GM19193 (cell line): Measurements from ENCODE around the gene PRR22.
A peak's percentile ranks its signal among the peaks of the same experiment; 100 is the strongest.

Experiments
- POLR2A ChIP-seq: IDR thresholded peaks from 4 replicates; pipeline ENCODE4 v1.6.1; 2011; ENCODE audit not compliant: insufficient read depth, insufficient read length; ENCODE audit errors: extremely low read depth

The PRR22 gene

GRCh38 chr19:5788422-5788821 lies 3.9 kb upstream of the PRR22 start:
- no peak for TF ChIP-seq POLR2A

- no peak for TF ChIP-seq POLR2A
Measured at GRCh38 chr19:5787409-5788182, 3.0 kb upstream of the PRR22 start.

- no peak for TF ChIP-seq POLR2A
Measured at GRCh38 chr19:5786593-5787408, 2.3 kb upstream of the PRR22 start.

GRCh38 chr19:5785423-5785822 lies 877 bp upstream of the PRR22 start:
- TF ChIP-seq POLR2A = no peak

- TF ChIP-seq POLR2A = no peak
Measured at GRCh38 chr19:5782945-5783919, 1.3 kb downstream of the PRR22 start.

GRCh38 chr19:5782322-5782721 lies 2.2 kb downstream of the PRR22 start:
- peak; percentile 13 for TF ChIP-seq POLR2A

- TF ChIP-seq POLR2A = no peak
Measured at GRCh38 chr19:5778402-5778801, 6.1 kb downstream of the PRR22 start.

GRCh38 chr19:5775668-5776309 lies 8.8 kb downstream of the PRR22 start:
- no peak for TF ChIP-seq POLR2A

GRCh38 chr19:5774921-5775320 lies 9.6 kb downstream of the PRR22 start:
- TF ChIP-seq POLR2A = no peak

GRCh38 chr19:5773276-5773675 lies 11.3 kb downstream of the PRR22 start:
- TF ChIP-seq POLR2A = no peak

- TF ChIP-seq POLR2A = no peak
Measured at GRCh38 chr19:5772416-5772815, 12.1 kb downstream of the PRR22 start.

GRCh38 chr19:5767949-5768348 lies 16.6 kb downstream of the PRR22 start:
- TF ChIP-seq POLR2A = no peak

- TF ChIP-seq POLR2A = no peak
Measured at GRCh38 chr19:5765220-5765619, 19.3 kb downstream of the PRR22 start.

- no peak for TF ChIP-seq POLR2A
Measured at GRCh38 chr19:5762608-5763217, 21.8 kb downstream of the PRR22 start.
